Muscle of back (tissue), 13 donors: ENCODE results near the gene ZNF92. TPM values are rescaled to one million over a fixed set of nuclear protein-coding genes. Genes with fewer than 3 reads are reported as not detected.
"Not testable (repeated sequence)": the region's sequence is repeated elsewhere in the genome, so short reads cannot be mapped to it uniquely, and the experiment has no call there.

Source experiments
- DNase-seq, 3 donors: peaks; one replicate each; pipeline versions ENCODE4 v3.0.0 to v3.0.0-alpha.2; 2013
- long read RNA-seq, 9 donors: transcript quantifications; one replicate each; lab custom pipeline, GENCODE V29; 2026
- polyA plus RNA-seq, 10 donors: library from polyadenylated mRNA; unstranded; fragments of 120-200 nt; gene quantifications; one replicate each; pipeline ENCODE4 v1.2.1, GENCODE V29; 2013; ENCODE audit not compliant: insufficient read length in 10 of 10

ZNF92 gene
- polyA plus RNA-seq, result 10 to 100 TPM in 9 of 10 donors, 1 to 10 TPM in 1; 7.9 to 12.6 (median 11.1) TPM
- long read RNA-seq, donor 1, partial matches to known transcripts, result 0 of 4 reads
- long read RNA-seq, donor 1, other reads (novel, unspliced or antisense), result 0 of 4 reads
- long read RNA-seq, donor 2, partial matches to known transcripts, result 0 of 1 reads
- long read RNA-seq, donor 2, other reads (novel, unspliced or antisense), result 0 of 1 reads
- long read RNA-seq, donor 3, result 0 reads
- long read RNA-seq, donor 4, result 0 reads
- long read RNA-seq, donor 5, partial matches to known transcripts, result 0 of 3 reads
- long read RNA-seq, donor 5, other reads (novel, unspliced or antisense), result 0 of 3 reads
- long read RNA-seq, donor 6, transcript ZNF92-201 (4 exons, 3,210 nt), result major isoform, 6 of 7 reads
- long read RNA-seq, donor 6, partial matches to known transcripts, result 0 of 7 reads
- long read RNA-seq, donor 6, other reads (novel, unspliced or antisense), result 0 of 7 reads
- long read RNA-seq, donor 7, result 0 reads
- long read RNA-seq, donor 8, transcript ZNF92-201 (4 exons, 3,210 nt), result major isoform, 5 of 5 reads
- long read RNA-seq, donor 8, partial matches to known transcripts, result 0 of 5 reads
- long read RNA-seq, donor 8, other reads (novel, unspliced or antisense), result 0 of 5 reads
- long read RNA-seq, donor 9, partial matches to known transcripts, result 0 of 1 reads
- long read RNA-seq, donor 9, other reads (novel, unspliced or antisense), result 0 of 1 reads

GRCh38 chr7:65373608-65374351, at the start of gene ZNF92:
Gene ZNF92, plus strand, starts transcription at chr7:65373855. Its CDS starts 143 bp downstream, at chr7:65373998.
- DNase-seq, result peak; percentile 97 to 98 (median 97)

GRCh38 chr7:65325793-65326432, 47.7 kb upstream of the ZNF92 start:
- no peak for DNase-seq

GRCh38 chr7:65338346-65338745, 35.3 kb upstream of the ZNF92 start:
- DNase-seq, result no peak

GRCh38 chr7:65339257-65339656, 34.4 kb upstream of the ZNF92 start:
- DNase-seq, result no peak

GRCh38 chr7:65342723-65343629, 30.7 kb upstream of the ZNF92 start:
- no peak for DNase-seq

- DNase-seq, result not testable (repeated sequence)
Observed at GRCh38 chr7:65344541-65344940, 29.1 kb upstream of the ZNF92 start.

GRCh38 chr7:65354263-65354662, 19.4 kb upstream of the ZNF92 start:
- no peak for DNase-seq

- DNase-seq, result no peak
Observed at GRCh38 chr7:65369843-65370242, 3.8 kb upstream of the ZNF92 start.

DNA sequence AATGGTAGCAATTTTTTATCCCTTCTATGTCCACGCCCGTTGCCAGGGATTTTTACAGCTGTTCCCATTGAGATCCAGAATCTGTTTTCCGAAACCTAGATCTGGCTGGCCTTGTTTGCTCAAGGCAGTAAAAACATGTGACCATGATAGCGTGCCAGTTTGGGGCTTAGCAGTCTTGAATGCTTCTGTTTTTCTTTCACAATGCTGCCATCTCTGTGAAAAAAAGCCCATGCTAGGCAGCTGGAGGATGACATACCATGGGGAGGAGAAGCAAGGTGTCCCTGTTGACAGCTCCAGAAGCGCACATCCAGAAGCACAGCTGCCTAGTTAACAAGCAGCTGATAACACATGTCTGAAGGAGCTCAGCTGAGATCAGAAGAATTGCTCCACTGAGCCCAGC, 2.2 kb upstream of the ZNF92 start:
- DNase-seq, result peak; percentile 20 to 42 (median 34)

GRCh38 chr7:65379318-65379717, 5.7 kb downstream of the ZNF92 start:
- no peak for DNase-seq

- DNase-seq, result no peak
Observed at GRCh38 chr7:65381742-65382141, 8.1 kb downstream of the ZNF92 start.

- no peak for DNase-seq
Observed at GRCh38 chr7:65382452-65382851, 8.8 kb downstream of the ZNF92 start.

GRCh38 chr7:65387891-65388290, 14.2 kb downstream of the ZNF92 start:
- DNase-seq, result no peak

GRCh38 chr7:65390588-65390987, 16.9 kb downstream of the ZNF92 start:
- no peak for DNase-seq

DNA sequence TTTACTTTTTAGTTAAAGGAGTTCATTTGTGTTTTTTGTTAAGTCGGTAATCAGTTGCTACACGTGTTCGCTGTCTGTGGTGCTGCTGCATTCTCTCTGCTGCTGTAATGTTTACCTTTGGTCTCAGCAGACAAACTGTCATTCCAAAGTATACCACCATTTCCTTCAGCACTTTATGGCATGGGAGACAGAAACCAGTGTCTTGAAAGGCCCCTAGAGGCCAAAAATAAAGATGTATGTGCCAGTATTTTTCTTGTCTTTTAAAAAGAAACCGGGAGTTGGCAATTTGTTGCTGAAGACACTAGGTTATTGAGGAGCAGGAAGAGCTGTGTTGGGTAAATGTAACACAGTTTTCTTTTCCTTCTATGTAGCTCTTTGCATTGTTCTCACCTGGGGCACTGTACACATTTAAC, 24.1 kb downstream of the ZNF92 start:
- no peak for DNase-seq

- not testable (repeated sequence) for DNase-seq
Observed at GRCh38 chr7:65398671-65399070, 25.0 kb downstream of the ZNF92 start.

DNA sequence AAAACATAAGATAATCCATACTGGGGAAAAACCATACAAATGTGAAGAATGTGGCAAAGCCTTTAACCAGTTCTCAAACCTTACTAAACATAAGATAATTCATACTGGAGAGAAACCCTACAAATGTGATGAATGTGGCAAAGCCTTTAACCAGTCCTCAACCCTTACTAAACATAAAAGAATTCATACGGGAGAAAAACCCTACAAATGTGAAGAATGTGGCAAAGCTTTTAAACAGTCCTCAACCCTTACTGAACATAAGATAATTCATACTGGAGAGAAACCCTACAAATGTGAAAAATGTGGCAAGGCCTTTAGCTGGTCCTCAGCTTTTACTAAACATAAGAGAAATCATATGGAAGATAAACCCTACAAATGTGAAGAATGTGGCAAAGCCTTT, 25.4 kb downstream of the ZNF92 start:
- not testable (repeated sequence) for DNase-seq

GRCh38 chr7:65404020-65404419, 30.4 kb downstream of the ZNF92 start:
- DNase-seq, result no peak

DNA sequence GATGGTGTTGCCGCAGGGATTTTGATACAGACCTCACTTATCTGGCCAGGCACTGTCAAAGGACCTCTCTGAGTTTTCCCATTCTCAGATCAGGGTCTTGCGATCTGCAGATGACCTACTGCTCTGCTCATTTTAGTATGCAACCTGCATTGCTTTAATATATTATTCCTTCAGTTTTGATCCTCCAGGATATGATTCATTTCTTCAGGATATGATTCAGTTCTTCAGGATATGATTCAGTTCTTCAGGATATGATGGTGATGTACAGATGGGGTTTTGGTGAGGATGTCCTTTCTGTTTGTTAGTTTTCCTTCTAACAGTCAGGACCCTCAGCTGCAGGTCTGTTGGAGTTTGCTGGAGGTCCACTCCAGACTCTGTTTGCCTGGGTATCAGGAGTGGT, 33.1 kb downstream of the ZNF92 start:
- DNase-seq, result not testable (repeated sequence)

DNA sequence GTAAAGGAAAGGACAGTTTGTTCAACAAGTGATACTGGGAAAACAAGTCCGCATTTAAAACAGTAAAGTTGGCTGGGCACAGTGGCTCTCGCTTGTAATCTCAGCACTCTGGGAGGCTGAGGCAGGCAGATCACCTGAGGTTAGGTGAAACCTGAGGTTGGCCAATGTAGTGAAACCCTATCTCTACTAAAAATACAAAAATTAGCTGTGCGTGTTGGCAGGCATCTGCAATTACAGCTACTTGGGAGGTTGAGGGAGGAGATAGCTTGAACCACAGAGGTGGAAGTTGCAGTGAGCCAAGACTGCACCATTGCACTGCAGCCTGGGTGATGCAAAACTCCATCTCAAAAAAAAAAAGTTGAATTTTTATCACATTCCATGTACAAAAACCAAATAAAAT, 35.7 kb downstream of the ZNF92 start:
- DNase-seq, result no peak

- no peak for DNase-seq
Observed at GRCh38 chr7:65411249-65411648, 37.6 kb downstream of the ZNF92 start.
